ENCODE results near the gene STK39.

DNA sequence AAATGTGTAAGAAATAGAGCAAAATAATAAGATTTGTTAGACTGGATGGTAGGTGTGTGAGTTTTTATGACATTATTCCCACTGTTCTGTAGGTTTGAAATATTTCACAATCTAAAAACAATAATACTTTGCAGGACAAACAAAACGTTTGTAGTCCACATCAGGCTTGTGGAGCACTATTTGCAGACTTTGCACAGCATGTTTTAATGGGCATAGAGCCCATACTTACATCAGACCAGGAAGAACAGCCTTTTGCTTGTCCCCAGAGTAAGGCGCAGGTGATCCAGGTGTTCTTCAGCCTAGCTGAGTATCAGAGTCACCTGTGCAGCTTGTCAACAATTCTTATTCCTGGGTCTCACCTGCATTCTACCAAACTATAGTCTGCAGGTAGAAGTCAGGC is 9.1 kb upstream of the STK39 start:
- TF ChIP-seq CTCF (conservative IDR thresholded peaks at IDR 0.05 in 1 of 2, IDR thresholded peaks at IDR 0.05 in 1 of 2; ENCODE audit: low read depth in 1 of 2, low read length in 2 of 2) (no peak), EZH2 (IDR thresholded peaks at IDR 0.05; ENCODE audit: low read length, missing control alignments) (no peak)

All from fibroblast of lung (primary cell).